Kidney epithelial cell (primary cell): ENCODE results near the gene NSMCE1. TPM values are rescaled to one million over a fixed set of nuclear protein-coding genes. Genes with fewer than 3 reads are reported as not detected.
"Not testable (repeated sequence)": the region's sequence is repeated elsewhere in the genome, so short reads cannot be mapped to it uniquely, and the experiment has no call there.

Source experiments
- DNase-seq: peaks from one replicate; pipeline ENCODE4 v3.0.0-alpha.2; 2010; ENCODE audit warnings: low read depth
- H3K27me3 ChIP-seq: 2 replicates; pipeline ENCODE4 v1.6.0; 2011; ENCODE audit warnings: low read length; ENCODE audit not compliant: control insufficient read depth, insufficient read depth
- H3K36me3 ChIP-seq: 2 replicates; pipeline ENCODE4 v1.5.1; 2011; ENCODE audit warnings: low read length; ENCODE audit not compliant: control insufficient read depth, insufficient read depth
- H3K4me3 ChIP-seq: 2 replicates; pipeline ENCODE4 v1.5.1; 2011; ENCODE audit warnings: low read depth, mild to moderate bottlenecking, control low read depth, low read length
- total RNA-seq: library from RNA; depleted of rRNA; stranded (reverse); fragments of >200 nt; gene quantifications from 2 replicates; pipeline ENCODE4 v1.2.3, GENCODE V29; 2015
- TF ChIP-seq, protein P1 (sequence below): IDR thresholded peaks from 2 replicates; pipeline ENCODE4 v1.5.1; 2011; ENCODE audit warnings: mild to moderate bottlenecking, moderate library complexity, low read length, control low read depth, inconsistent platforms; ENCODE audit not compliant: insufficient read depth, poor library complexity, severe bottlenecking

The NSMCE1 gene
- total RNA-seq, 1 donor from 2014 or later = 94.8 TPM

DNA sequence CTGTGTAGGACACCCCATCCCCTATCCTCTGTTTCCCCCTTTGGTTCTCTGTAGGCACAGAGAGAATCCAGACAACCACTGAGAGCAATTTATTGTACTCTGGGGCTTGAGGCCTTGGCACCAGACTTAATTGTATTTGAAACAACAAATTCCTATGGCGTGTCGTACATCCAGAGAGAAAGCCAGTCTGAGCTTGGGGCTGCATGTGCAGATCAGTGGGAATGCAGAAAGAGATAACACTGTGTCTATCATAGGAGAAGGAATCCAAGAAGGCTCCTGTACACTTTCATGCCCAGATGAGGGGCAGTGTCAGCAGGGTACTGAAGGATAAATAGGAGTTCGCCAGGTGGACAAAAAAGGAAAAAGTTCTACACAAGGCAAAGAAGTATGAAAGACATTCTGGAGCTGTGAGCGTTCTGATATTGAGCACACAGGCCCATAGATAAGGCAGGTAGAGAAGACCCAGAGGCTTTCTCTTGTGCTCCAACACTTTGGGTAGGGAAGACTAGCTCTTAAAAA, 23.2 kb upstream of the NSMCE1 start:
- H3K4me3 ChIP-seq = no peak overlapping the region

GRCh38 chr16:27291106-27291505, 22.5 kb upstream of the NSMCE1 start:
- TF ChIP-seq, protein P1, sequence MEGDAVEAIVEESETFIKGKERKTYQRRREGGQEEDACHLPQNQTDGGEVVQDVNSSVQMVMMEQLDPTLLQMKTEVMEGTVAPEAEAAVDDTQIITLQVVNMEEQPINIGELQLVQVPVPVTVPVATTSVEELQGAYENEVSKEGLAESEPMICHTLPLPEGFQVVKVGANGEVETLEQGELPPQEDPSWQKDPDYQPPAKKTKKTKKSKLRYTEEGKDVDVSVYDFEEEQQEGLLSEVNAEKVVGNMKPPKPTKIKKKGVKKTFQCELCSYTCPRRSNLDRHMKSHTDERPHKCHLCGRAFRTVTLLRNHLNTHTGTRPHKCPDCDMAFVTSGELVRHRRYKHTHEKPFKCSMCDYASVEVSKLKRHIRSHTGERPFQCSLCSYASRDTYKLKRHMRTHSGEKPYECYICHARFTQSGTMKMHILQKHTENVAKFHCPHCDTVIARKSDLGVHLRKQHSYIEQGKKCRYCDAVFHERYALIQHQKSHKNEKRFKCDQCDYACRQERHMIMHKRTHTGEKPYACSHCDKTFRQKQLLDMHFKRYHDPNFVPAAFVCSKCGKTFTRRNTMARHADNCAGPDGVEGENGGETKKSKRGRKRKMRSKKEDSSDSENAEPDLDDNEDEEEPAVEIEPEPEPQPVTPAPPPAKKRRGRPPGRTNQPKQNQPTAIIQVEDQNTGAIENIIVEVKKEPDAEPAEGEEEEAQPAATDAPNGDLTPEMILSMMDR = no peak
- no peak for DNase-seq
- H3K27me3 ChIP-seq = no peaks in the 10 kb centered on the region
- no peaks in the 10 kb centered on the region for H3K36me3 ChIP-seq
- H3K4me3 ChIP-seq = no peak overlapping the region

More for the DNA sequence above, 23.2 kb upstream of the NSMCE1 start:
- Histone ChIP-seq H3K27me3 (no peaks in the 10 kb centered on the region), H3K36me3 (no peaks in the 10 kb centered on the region)
- TF ChIP-seq, protein P1 = no peak
- no peak for DNase-seq

GRCh38 chr16:27290562-27290961, 22.0 kb upstream of the NSMCE1 start:
- Histone ChIP-seq H3K27me3 (no peaks in the 10 kb centered on the region), H3K36me3 (no peaks in the 10 kb centered on the region), H3K4me3 (no peak overlapping the region)
- no peak for DNase-seq
- TF ChIP-seq, protein P1 = no peak

GRCh38 chr16:27289669-27290068, 21.1 kb upstream of the NSMCE1 start:
- TF ChIP-seq, protein P1 = no peak
- no peak overlapping the region for H3K4me3 ChIP-seq
- no peak for DNase-seq
- no peaks in the 10 kb centered on the region for H3K36me3 ChIP-seq
- no peaks in the 10 kb centered on the region for H3K27me3 ChIP-seq

DNA sequence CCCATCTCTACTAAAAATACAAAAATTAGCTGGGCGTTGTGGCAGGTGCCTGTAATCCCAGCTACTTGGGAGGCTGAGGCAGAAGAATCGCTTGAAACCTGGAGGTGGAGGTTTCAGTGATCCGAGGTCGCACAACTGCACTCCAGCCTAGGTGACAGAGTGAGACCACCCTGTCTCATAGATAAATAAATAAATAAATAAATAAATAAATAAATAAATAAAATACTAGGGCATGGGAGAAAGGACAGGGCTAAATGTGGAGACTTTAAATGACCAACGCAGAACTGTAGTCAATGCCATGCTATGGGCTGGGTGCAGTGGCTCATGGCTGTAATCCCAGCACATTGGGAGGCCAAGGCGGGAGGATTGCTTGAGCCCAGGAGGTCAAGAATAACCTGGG, 19.7 kb upstream of the NSMCE1 start:
- H3K4me3 ChIP-seq, H3K36me3 ChIP-seq, DNase-seq, H3K27me3 ChIP-seq: not testable (repeated sequence)

GRCh38 chr16:27287887-27288286, 19.3 kb upstream of the NSMCE1 start:
- Histone ChIP-seq H3K36me3 (no peaks in the 10 kb centered on the region), H3K27me3 (no peaks in the 10 kb centered on the region), H3K4me3 (no peak overlapping the region)
- TF ChIP-seq, protein P1 = no peak
- DNase-seq = no peak
